ENCODE data around the gene FAF1. TPM values are rescaled to one million over a fixed set of nuclear protein-coding genes. Genes with fewer than 3 reads are reported as not detected.
"Not testable (repeated sequence)": the region's sequence is repeated elsewhere in the genome, so short reads cannot be mapped to it uniquely, and the experiment has no call there.

The FAF1 gene
- total RNA-seq, 4 donors from 2014 or later: 25.1 to 55.7 (median 38.8) TPM

GRCh38 chr1:50942334-50942733 lies 17.7 kb downstream of the FAF1 start:
- H3K4me1 ChIP-seq: no peaks in the 10 kb centered on the region
- no peak for DNase-seq (ENCODE audit: low spot score in 2 of 2)
- peaks cover 0 to 5% (median 0%) of the 10 kb centered on the region in 3 donors for H3K36me3 ChIP-seq
- no peak overlapping the region for H3K4me3 ChIP-seq
- no peak overlapping the region for H3K27ac ChIP-seq
- 76 to 83% methylated on average over 1 of the region's 1 CpG for WGBS, 2 donors
- H3K9me3 ChIP-seq: no peaks in the 10 kb centered on the region
- H3K27me3 ChIP-seq: no peaks in the 10 kb centered on the region
- no peak for TF ChIP-seq CTCF (IDR thresholded peaks at IDR 0.05)
- TF ChIP-seq POLR2A (IDR thresholded peaks at IDR 0.05): no peak
- TF ChIP-seq EP300 (IDR thresholded peaks at IDR 0.05): no peak

- no peaks in the 10 kb centered on the region for H3K27me3 ChIP-seq
- no peaks in the 10 kb centered on the region for H3K9me3 ChIP-seq
- H3K27ac ChIP-seq: no peak overlapping the region
- no peak overlapping the region for H3K4me3 ChIP-seq
- DNase-seq (ENCODE audit: low spot score in 2 of 2): no peak
- no peak for TF ChIP-seq EP300 (IDR thresholded peaks at IDR 0.05)
- peaks cover 0 to 5% (median 0%) of the 10 kb centered on the region in 3 donors for H3K36me3 ChIP-seq
- peaks cover 0 to 11% (median 0%) of the 10 kb centered on the region in 4 donors for H3K4me1 ChIP-seq
- 90 to 92% methylated on average over 3 of the region's 3 CpGs for WGBS, 2 donors
Measured at GRCh38 chr1:50940291-50940690, 19.8 kb downstream of the FAF1 start.

- no peak for DNase-seq (ENCODE audit: low spot score in 2 of 2)
- no peak for TF ChIP-seq POLR2A (IDR thresholded peaks at IDR 0.05)
- no peak for TF ChIP-seq EP300 (IDR thresholded peaks at IDR 0.05)
- TF ChIP-seq CTCF (IDR thresholded peaks at IDR 0.05): no peak
- Histone ChIP-seq H3K36me3 (peaks cover 0 to 7% (median 0%) of the 10 kb centered on the region in 3 donors), H3K4me3 (no peak overlapping the region), H3K27ac (peak overlapping the region in 1 of 4 donors; percentile 2), H3K9me3 (no peaks in the 10 kb centered on the region), H3K4me1 (peaks cover 0 to 11% (median 0%) of the 10 kb centered on the region in 4 donors), H3K27me3 (no peaks in the 10 kb centered on the region)
- 46 to 53% methylated on average over 2 of the region's 2 CpGs for WGBS, 2 donors
Measured at GRCh38 chr1:50936321-50936720, 23.7 kb downstream of the FAF1 start.

GRCh38 chr1:50935276-50935675 lies 24.8 kb downstream of the FAF1 start:
- not testable (repeated sequence) for H3K27ac ChIP-seq; H3K36me3 ChIP-seq; H3K9me3 ChIP-seq; DNase-seq (ENCODE audit: low spot score in 2 of 2); H3K4me3 ChIP-seq; H3K27me3 ChIP-seq
- peaks cover 0 to 11% (median 0%) of the 10 kb centered on the region in 4 donors for H3K4me1 ChIP-seq
- 91 to 99% methylated on average over 2 of the region's 2 CpGs for WGBS, 2 donors

- Histone ChIP-seq H3K27me3 (no peaks in the 10 kb centered on the region), H3K4me3 (no peak overlapping the region), H3K9me3 (no peaks in the 10 kb centered on the region), H3K36me3 (peaks cover 0 to 7% (median 0%) of the 10 kb centered on the region in 3 donors), H3K27ac (no peak overlapping the region), H3K4me1 (peaks cover 0 to 13% (median 0%) of the 10 kb centered on the region in 4 donors)
- no peak for TF ChIP-seq EP300 (IDR thresholded peaks at IDR 0.05)
- no peak for TF ChIP-seq CTCF (IDR thresholded peaks at IDR 0.05)
- TF ChIP-seq POLR2A (IDR thresholded peaks at IDR 0.05): no peak
- no peak for DNase-seq (ENCODE audit: low spot score in 2 of 2)
Measured at GRCh38 chr1:50934838-50935237, 25.2 kb downstream of the FAF1 start.

- H3K27ac ChIP-seq; H3K4me3 ChIP-seq; H3K36me3 ChIP-seq; DNase-seq (ENCODE audit: low spot score in 2 of 2); H3K27me3 ChIP-seq; H3K9me3 ChIP-seq: not testable (repeated sequence)
- 88 to 89% methylated on average over 3 of the region's 3 CpGs for WGBS, 2 donors
- H3K4me1 ChIP-seq: peaks cover 0 to 17% (median 0%) of the 10 kb centered on the region in 4 donors
Measured at GRCh38 chr1:50933770-50934169, 26.3 kb downstream of the FAF1 start.

- H3K4me3 ChIP-seq; DNase-seq (ENCODE audit: low spot score in 2 of 2); H3K27ac ChIP-seq; H3K27me3 ChIP-seq; H3K9me3 ChIP-seq: not testable (repeated sequence)
- 92 to 99% methylated on average over 4 of the region's 4 CpGs for WGBS, 2 donors
- peaks cover 0 to 15% (median 0%) of the 10 kb centered on the region in 4 donors for H3K4me1 ChIP-seq
- peaks cover 0 to 14% (median 0%) of the 10 kb centered on the region in 3 donors for H3K36me3 ChIP-seq
Measured at GRCh38 chr1:50932043-50932442, 28.0 kb downstream of the FAF1 start.

All from tibial nerve (tissue), 4 donors.